Progenitor cell of endocrine pancreas (in vitro differentiated cells): Measurements from ENCODE around the gene GUCY2D. TPM values are rescaled to one million over a fixed set of nuclear protein-coding genes. Genes with fewer than 3 reads are reported as not detected.

Experiments
- DNase-seq: peaks from one replicate; pipeline ENCODE4 v3.0.0; 2021; ENCODE audit warnings: low spot score; ENCODE audit not compliant: unreplicated experiment
- H3K27ac Mint-ChIP-seq: 2 replicates; pipeline ENCODE4 v1.8.0; 2021; ENCODE audit warnings: mild to moderate bottlenecking, moderate library complexity, mixed read lengths
- H3K27me3 Mint-ChIP-seq: 2 replicates; pipeline ENCODE4 v1.8.0; 2021; ENCODE audit warnings: mixed read lengths
- H3K36me3 Mint-ChIP-seq: 2 replicates; pipeline ENCODE4 v1.8.0; 2022; ENCODE audit warnings: mixed read lengths; ENCODE audit not compliant: insufficient read depth
- H3K4me1 Mint-ChIP-seq: 2 replicates; pipeline ENCODE4 v1.8.0; 2021; ENCODE audit warnings: low read depth, mixed read lengths
- H3K4me3 Mint-ChIP-seq: 2 replicates; pipeline ENCODE4 v1.8.0; 2021; ENCODE audit warnings: low read depth, mild to moderate bottlenecking, moderate library complexity, mixed read lengths
- H3K9me3 Mint-ChIP-seq: 2 replicates; pipeline ENCODE4 v1.8.0; 2021; ENCODE audit warnings: low read depth, mixed read lengths
- total RNA-seq: library from RNA; stranded (reverse); gene quantifications from 2 replicates; pipeline ENCODE4 v1.2.1, GENCODE V29; 2021
- TF ChIP-seq, protein P1 (sequence below): fragments of 200-600 bp; sonication (generic); IDR thresholded peaks from one replicate; pipeline ENCODE4 v1.5.0; 2021; ENCODE audit warnings: antibody characterized with exemption, mild to moderate bottlenecking; ENCODE audit not compliant: unreplicated experiment

The GUCY2D gene
- total RNA-seq, 1 donor from 2014 or later = not detected

DNA sequence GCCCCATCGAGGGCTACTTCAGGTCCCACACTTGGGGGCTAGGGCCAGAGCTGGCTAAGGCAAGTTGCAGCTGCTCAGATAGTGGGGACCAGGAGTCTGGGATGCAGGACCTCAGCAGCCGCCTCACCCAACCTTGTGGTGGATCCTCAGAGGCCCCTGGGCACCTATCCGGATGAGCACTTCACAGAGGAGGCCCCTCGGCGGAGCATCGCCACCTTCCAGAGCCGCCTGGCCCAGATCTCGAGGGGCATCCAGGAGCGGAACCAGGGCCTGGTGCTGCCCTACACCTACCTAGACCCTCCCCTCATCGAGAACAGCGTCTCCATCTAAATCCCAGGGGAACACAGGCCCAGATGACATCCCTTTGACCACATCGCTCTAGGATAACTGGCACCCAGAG lies 45.8 kb downstream of the GUCY2D start:
- Mint-ChIP-seq H3K27ac (no peak overlapping the region), H3K27me3 (peaks cover 66% of the 10 kb centered on the region), H3K9me3 (no peaks in the 10 kb centered on the region), H3K4me1 (no peaks in the 10 kb centered on the region), H3K36me3 (no peaks in the 10 kb centered on the region), H3K4me3 (no peak overlapping the region)
- TF ChIP-seq, protein P1, sequence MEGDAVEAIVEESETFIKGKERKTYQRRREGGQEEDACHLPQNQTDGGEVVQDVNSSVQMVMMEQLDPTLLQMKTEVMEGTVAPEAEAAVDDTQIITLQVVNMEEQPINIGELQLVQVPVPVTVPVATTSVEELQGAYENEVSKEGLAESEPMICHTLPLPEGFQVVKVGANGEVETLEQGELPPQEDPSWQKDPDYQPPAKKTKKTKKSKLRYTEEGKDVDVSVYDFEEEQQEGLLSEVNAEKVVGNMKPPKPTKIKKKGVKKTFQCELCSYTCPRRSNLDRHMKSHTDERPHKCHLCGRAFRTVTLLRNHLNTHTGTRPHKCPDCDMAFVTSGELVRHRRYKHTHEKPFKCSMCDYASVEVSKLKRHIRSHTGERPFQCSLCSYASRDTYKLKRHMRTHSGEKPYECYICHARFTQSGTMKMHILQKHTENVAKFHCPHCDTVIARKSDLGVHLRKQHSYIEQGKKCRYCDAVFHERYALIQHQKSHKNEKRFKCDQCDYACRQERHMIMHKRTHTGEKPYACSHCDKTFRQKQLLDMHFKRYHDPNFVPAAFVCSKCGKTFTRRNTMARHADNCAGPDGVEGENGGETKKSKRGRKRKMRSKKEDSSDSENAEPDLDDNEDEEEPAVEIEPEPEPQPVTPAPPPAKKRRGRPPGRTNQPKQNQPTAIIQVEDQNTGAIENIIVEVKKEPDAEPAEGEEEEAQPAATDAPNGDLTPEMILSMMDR = no peak
- no peak for DNase-seq

DNA sequence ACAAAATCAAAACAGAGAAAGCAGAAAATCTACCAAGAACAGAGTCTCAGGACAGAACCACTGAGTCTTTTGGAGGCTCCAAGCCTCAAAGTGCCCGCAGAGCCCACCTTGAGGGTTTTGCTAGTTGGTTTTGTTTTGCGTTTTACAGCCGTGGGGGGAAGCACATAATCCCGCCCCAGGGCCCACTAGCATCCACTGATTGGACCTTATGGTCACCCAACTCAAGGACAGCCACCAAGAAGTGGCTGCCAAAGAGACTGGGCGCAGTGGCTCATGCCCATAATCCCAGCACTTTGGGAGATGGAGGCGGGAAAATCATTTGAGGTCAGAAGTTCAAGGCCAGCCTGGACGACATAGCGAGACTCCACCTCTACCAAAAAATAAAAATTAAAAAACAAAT lies 46.3 kb downstream of the GUCY2D start:
- Mint-ChIP-seq H3K27me3 (peaks cover 61% of the 10 kb centered on the region), H3K27ac (no peak overlapping the region), H3K4me3 (no peak overlapping the region), H3K36me3 (no peaks in the 10 kb centered on the region), H3K4me1 (no peaks in the 10 kb centered on the region), H3K9me3 (no peaks in the 10 kb centered on the region)
- TF ChIP-seq, protein P1 = no peak
- no peak for DNase-seq

DNA sequence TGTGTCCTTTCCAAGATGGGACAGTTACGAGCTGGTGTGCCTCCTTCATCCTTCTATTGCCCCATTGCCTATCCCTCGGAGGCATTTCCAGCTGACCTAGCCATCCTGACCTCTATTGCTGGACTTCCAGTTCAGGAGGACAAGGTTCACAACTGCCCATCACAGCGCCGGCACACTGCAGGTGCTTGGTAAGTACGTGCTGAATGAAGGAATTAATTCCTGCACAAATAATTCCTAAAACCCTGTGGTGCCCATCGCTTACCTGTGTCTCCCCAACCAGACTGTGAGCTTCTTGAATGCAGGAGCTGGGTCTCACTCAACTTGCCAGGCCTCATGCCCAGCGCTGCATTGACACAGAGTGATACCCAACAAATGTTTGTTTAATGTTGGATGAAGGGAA lies 49.4 kb downstream of the GUCY2D start:
- no peaks in the 10 kb centered on the region for H3K9me3 Mint-ChIP-seq
- peaks cover 15% of the 10 kb centered on the region for H3K4me1 Mint-ChIP-seq
- H3K27ac Mint-ChIP-seq = no peak overlapping the region
- TF ChIP-seq, protein P1 = no peak
- H3K27me3 Mint-ChIP-seq = peaks cover 38% of the 10 kb centered on the region
- no peaks in the 10 kb centered on the region for H3K36me3 Mint-ChIP-seq
- no peak overlapping the region for H3K4me3 Mint-ChIP-seq
- no peak for DNase-seq

DNA sequence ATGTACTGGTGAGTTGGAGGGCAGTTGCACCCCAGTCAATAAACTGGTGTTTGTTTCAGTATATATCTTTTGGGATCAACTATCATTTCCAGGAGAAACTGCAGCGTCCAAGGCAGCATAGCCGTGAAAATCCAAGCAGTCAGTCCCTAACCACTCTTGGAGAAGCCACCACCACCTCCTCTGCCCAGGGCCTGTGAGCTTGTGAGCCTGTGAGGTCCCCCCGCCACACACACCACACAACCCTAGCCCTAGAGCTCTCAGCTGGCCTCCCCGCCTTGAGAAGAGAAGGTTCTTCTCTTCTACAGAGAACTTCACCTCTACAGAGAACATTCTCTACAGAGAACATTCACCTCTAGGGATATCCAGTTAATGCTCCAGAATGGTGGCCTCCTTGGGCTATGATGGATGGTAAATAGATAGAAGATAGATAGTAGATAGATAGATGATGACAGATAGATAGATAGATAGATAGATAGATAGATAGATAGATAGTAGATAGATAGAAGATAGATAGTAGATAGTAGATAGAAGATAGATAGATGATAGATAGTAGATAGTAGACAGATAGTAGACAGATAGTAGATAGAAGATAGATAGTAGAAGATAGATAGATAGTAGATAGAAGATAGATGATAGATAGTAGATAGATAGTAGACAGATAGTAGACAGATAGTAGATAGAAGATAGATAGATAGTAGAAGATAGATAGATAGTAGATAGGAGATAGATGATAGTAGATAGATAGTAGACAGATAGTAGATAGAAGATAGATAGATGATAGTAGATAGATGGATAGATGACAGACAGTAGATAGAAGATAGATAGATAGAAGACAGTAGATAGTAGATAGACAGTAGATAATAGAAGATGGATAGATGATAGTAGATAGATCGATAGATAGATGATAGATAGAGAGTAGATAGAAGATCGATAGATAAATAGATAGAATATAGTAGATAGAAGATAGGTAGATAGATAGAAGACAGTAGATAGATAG lies 50.1 kb downstream of the GUCY2D start:
- no peaks in the 10 kb centered on the region for H3K36me3 Mint-ChIP-seq
- H3K9me3 Mint-ChIP-seq = no peaks in the 10 kb centered on the region
- H3K27me3 Mint-ChIP-seq = peaks cover 39% of the 10 kb centered on the region
- peaks cover 19% of the 10 kb centered on the region for H3K4me1 Mint-ChIP-seq
- TF ChIP-seq, protein P1 = no peak
- no peak overlapping the region for H3K27ac Mint-ChIP-seq
- no peak for DNase-seq
- no peak overlapping the region for H3K4me3 Mint-ChIP-seq

DNA sequence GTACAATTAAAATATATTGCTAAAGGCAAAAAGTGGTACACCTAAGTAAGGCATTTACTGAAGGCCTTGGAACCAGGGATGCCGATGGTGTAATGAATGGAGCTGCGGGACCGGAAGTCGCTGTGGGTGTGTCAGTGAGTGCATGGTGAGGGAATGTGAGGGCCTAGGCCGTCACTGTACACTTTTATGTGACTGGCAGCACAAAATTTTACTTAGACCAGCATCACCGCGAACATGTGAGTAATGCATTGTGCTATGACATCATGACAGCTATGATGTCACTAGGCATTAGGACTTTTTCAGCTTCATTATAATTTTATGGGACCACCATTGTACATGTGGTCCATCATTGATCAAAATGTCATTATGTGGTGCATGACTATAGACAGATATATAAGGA lies 51.2 kb downstream of the GUCY2D start:
- Mint-ChIP-seq H3K4me1 (peaks cover 19% of the 10 kb centered on the region), H3K36me3 (no peaks in the 10 kb centered on the region), H3K27ac (no peak overlapping the region), H3K9me3 (no peaks in the 10 kb centered on the region), H3K4me3 (no peak overlapping the region), H3K27me3 (peaks cover 37% of the 10 kb centered on the region)
- TF ChIP-seq, protein P1 = no peak
- DNase-seq = no peak
